Right lobe of liver (tissue), 4 donors: ENCODE data around the gene P2RY8.
"Not testable (repeated sequence)": the region's sequence is repeated elsewhere in the genome, so short reads cannot be mapped to it uniquely, and the experiment has no call there.

Source experiments
- POLR2A ChIP-seq: fragments of 450-650 bp; IDR thresholded peaks from one replicate; pipeline ENCODE4 v1.6.1; 2017; ENCODE audit warnings: antibody characterized with exemption, mild to moderate bottlenecking
- TF ChIP-seq, protein P1 (sequence below), 4 donors: fragments of 200-600 bp in 3 of 4; fragments of 450-650 bp in 1 of 4; IDR thresholded peaks; one replicate each; pipeline versions ENCODE4 v1.5.1 to v1.8.0; 2016 to 2022; ENCODE audit warnings: antibody characterized with exemption in 4 of 4, mild to moderate bottlenecking in 2 of 4
- donor health status: DM: no; HTN: no; CAD: no.
- donor health status: DM: no; HTN: no; CAD: no.
- donor health status: DM: no; HTN: yes; CAD: no.

DNA sequence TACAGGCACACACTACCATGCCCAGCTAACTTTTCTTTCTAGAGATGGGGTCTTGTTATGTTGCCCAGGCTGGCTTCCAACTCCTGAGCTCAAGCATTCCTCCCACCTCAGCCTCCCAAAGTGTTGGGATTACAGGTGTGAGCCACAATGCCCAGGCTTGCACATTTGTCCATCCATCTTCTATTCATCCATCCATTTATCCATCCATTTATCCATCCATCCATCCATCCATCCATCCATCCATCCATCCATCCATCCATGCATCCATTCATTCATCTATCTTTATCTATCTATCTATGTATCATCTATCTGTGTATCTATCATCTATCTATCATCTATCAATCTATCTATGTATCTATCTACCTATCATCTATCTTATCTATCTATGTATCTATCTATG, 20.5 kb upstream of the P2RY8 start:
- not testable (repeated sequence) for TF ChIP-seq POLR2A
- TF ChIP-seq, protein P1, sequence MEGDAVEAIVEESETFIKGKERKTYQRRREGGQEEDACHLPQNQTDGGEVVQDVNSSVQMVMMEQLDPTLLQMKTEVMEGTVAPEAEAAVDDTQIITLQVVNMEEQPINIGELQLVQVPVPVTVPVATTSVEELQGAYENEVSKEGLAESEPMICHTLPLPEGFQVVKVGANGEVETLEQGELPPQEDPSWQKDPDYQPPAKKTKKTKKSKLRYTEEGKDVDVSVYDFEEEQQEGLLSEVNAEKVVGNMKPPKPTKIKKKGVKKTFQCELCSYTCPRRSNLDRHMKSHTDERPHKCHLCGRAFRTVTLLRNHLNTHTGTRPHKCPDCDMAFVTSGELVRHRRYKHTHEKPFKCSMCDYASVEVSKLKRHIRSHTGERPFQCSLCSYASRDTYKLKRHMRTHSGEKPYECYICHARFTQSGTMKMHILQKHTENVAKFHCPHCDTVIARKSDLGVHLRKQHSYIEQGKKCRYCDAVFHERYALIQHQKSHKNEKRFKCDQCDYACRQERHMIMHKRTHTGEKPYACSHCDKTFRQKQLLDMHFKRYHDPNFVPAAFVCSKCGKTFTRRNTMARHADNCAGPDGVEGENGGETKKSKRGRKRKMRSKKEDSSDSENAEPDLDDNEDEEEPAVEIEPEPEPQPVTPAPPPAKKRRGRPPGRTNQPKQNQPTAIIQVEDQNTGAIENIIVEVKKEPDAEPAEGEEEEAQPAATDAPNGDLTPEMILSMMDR (IDR thresholded peaks at IDR 0.05) = not testable (repeated sequence)
